PFSK-1 (cell line): ENCODE data around the gene APOBEC3B.

Experiments used
- FOXP2 ChIP-seq: optimal IDR thresholded peaks from 2 replicates; pipeline ENCODE3; 2011; ENCODE audit warnings: borderline replicate concordance, control low read depth, inconsistent platforms; ENCODE audit not compliant: insufficient read depth; ENCODE audit errors: extremely low read length, extremely low read depth
- POLR2AphosphoS5 ChIP-seq: IDR thresholded peaks from 2 replicates; pipeline ENCODE4 v1.6.1; 2012; ENCODE audit warnings: low read depth, mild to moderate bottlenecking, control low read depth, low read length, moderate library complexity
- SIN3A ChIP-seq: IDR thresholded peaks from 2 replicates; pipeline ENCODE4 v1.6.1; 2012; ENCODE audit warnings: mild to moderate bottlenecking, low read length, moderate library complexity, borderline replicate concordance; ENCODE audit not compliant: insufficient read depth
- TF ChIP-seq, protein P1 (sequence below), 2 experiments: IDR thresholded peaks; 2 replicates each; pipeline versions ENCODE4 v1.6.1 to v1.8.0; 2011 to 2012; ENCODE audit warnings: low read depth in 2 of 2, low read length in 2 of 2, control low read depth in 1 of 2, inconsistent platforms in 1 of 2, mild to moderate bottlenecking in 1 of 2, moderate library complexity in 1 of 2; ENCODE audit not compliant: insufficient read depth in 1 of 2

- TF ChIP-seq, protein P1, sequence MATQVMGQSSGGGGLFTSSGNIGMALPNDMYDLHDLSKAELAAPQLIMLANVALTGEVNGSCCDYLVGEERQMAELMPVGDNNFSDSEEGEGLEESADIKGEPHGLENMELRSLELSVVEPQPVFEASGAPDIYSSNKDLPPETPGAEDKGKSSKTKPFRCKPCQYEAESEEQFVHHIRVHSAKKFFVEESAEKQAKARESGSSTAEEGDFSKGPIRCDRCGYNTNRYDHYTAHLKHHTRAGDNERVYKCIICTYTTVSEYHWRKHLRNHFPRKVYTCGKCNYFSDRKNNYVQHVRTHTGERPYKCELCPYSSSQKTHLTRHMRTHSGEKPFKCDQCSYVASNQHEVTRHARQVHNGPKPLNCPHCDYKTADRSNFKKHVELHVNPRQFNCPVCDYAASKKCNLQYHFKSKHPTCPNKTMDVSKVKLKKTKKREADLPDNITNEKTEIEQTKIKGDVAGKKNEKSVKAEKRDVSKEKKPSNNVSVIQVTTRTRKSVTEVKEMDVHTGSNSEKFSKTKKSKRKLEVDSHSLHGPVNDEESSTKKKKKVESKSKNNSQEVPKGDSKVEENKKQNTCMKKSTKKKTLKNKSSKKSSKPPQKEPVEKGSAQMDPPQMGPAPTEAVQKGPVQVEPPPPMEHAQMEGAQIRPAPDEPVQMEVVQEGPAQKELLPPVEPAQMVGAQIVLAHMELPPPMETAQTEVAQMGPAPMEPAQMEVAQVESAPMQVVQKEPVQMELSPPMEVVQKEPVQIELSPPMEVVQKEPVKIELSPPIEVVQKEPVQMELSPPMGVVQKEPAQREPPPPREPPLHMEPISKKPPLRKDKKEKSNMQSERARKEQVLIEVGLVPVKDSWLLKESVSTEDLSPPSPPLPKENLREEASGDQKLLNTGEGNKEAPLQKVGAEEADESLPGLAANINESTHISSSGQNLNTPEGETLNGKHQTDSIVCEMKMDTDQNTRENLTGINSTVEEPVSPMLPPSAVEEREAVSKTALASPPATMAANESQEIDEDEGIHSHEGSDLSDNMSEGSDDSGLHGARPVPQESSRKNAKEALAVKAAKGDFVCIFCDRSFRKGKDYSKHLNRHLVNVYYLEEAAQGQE (IDR thresholded peaks at IDR 0.05; ENCODE audit: insufficient read depth in 1 of 2, low read depth in 2 of 2, low read length in 2 of 2) = no peak
- TF ChIP-seq POLR2AphosphoS5 = no peak
- no peak for TF ChIP-seq FOXP2
- no peak for TF ChIP-seq SIN3A
Measured at GRCh38 chr22:38938925-38939324, 43.2 kb upstream of the APOBEC3B start.
